ENCODE data around the gene TCEA2. TPM values are rescaled to one million over a fixed set of nuclear protein-coding genes. Genes with fewer than 3 reads are reported as not detected.

The TCEA2 gene
- total and polyA plus RNA-seq, 2 of the 13 experiments (the other 11 are each of a cell fraction or from before 2014, with no cell fraction given): 28.1 to 33.7 TPM

DNA sequence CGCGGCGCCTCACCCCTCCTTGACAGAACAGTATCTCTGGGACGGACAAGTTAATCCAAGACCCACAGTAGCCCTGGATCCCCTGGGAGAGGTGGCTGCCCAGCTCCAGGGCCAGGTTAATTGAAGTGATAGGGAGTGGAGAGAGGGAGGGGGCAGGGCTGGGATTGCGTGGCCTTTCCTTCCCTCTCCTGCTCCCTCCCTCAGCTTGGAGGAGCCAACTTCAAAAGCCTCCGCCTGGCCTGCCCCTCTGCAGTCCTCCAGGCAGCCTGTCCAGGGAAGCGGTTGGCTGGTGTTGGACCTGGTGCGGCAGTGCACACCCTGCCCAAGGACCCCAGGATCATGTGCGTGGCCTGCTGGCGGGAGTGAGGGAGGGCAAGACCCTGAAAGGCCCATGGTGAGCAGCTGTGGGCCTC, 27.1 kb upstream of the TCEA2 start, which contains the start of gene C20orf204 (continued):
- TF ChIP-seq, protein P1, sequence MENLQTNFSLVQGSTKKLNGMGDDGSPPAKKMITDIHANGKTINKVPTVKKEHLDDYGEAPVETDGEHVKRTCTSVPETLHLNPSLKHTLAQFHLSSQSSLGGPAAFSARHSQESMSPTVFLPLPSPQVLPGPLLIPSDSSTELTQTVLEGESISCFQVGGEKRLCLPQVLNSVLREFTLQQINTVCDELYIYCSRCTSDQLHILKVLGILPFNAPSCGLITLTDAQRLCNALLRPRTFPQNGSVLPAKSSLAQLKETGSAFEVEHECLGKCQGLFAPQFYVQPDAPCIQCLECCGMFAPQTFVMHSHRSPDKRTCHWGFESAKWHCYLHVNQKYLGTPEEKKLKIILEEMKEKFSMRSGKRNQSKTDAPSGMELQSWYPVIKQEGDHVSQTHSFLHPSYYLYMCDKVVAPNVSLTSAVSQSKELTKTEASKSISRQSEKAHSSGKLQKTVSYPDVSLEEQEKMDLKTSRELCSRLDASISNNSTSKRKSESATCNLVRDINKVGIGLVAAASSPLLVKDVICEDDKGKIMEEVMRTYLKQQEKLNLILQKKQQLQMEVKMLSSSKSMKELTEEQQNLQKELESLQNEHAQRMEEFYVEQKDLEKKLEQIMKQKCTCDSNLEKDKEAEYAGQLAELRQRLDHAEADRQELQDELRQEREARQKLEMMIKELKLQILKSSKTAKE (CRISPR knock-in tag; IDR thresholded peaks at IDR 0.05; ENCODE audit: borderline replicate concordance): peak; percentile 78
- no peak; the same call in 1 of the 2 replicates for TF ChIP-seq THAP11 (CRISPR knock-in tag; IDR thresholded peaks at IDR 0.05)
- no peak; the same call in 1 of the 2 replicates for TF ChIP-seq ZNF430 (CRISPR knock-in tag; IDR thresholded peaks at IDR 0.05)
- TF ChIP-seq ZNF670 (CRISPR knock-in tag; IDR thresholded peaks at IDR 0.05; ENCODE audit: borderline replicate concordance): no peak
- no peak for TF ChIP-seq ZBTB40 (IDR thresholded peaks at IDR 0.05)
- peak; percentile 66; the same call in 1 of the 2 replicates for TF ChIP-seq ZBTB40 (CRISPR knock-in tag; IDR thresholded peaks at IDR 0.05)
- TF ChIP-seq, protein P2, sequence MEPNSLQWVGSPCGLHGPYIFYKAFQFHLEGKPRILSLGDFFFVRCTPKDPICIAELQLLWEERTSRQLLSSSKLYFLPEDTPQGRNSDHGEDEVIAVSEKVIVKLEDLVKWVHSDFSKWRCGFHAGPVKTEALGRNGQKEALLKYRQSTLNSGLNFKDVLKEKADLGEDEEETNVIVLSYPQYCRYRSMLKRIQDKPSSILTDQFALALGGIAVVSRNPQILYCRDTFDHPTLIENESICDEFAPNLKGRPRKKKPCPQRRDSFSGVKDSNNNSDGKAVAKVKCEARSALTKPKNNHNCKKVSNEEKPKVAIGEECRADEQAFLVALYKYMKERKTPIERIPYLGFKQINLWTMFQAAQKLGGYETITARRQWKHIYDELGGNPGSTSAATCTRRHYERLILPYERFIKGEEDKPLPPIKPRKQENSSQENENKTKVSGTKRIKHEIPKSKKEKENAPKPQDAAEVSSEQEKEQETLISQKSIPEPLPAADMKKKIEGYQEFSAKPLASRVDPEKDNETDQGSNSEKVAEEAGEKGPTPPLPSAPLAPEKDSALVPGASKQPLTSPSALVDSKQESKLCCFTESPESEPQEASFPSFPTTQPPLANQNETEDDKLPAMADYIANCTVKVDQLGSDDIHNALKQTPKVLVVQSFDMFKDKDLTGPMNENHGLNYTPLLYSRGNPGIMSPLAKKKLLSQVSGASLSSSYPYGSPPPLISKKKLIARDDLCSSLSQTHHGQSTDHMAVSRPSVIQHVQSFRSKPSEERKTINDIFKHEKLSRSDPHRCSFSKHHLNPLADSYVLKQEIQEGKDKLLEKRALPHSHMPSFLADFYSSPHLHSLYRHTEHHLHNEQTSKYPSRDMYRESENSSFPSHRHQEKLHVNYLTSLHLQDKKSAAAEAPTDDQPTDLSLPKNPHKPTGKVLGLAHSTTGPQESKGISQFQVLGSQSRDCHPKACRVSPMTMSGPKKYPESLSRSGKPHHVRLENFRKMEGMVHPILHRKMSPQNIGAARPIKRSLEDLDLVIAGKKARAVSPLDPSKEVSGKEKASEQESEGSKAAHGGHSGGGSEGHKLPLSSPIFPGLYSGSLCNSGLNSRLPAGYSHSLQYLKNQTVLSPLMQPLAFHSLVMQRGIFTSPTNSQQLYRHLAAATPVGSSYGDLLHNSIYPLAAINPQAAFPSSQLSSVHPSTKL (CRISPR knock-in tag; IDR thresholded peaks at IDR 0.05): peak; percentile 68
- no peak for TF ChIP-seq ATM (IDR thresholded peaks at IDR 0.05; ENCODE audit: borderline replicate concordance)
- TF ChIP-seq FOXP4 (CRISPR knock-in tag; IDR thresholded peaks at IDR 0.05): peak; percentile 61; the same call in 1 of the 2 replicates
- TF ChIP-seq RORA (CRISPR knock-in tag; IDR thresholded peaks at IDR 0.05): no peak
- no peak; the same call in 1 of the 2 replicates for TF ChIP-seq SIX4 (CRISPR knock-in tag; IDR thresholded peaks at IDR 0.05)
- TF ChIP-seq RARG (CRISPR knock-in tag; IDR thresholded peaks at IDR 0.05; ENCODE audit: low read depth): 0 out of 2 replicates have a peak, but pooled peaks have one; percentile 35
- TF ChIP-seq KLF9 (CRISPR knock-in tag; IDR thresholded peaks at IDR 0.05; ENCODE audit: low read depth): no peak
